Kidney (tissue), 14 donors: ENCODE measurements around the gene MLLT3. TPM values are rescaled to one million over a fixed set of nuclear protein-coding genes. Genes with fewer than 3 reads are reported as not detected.

Source experiments
- DNase-seq, 5 donors: peaks; one replicate each; pipeline ENCODE4 v3.0.0-alpha.2; 2013 to 2020
- FAIRE-seq: peaks from 2 replicates; lab custom pipeline; 2012; peaks lifted over from hg19 to GRCh38; lab: Jason Lieb, UNC
- H3K27ac ChIP-seq, 2 donors: one replicate each; pipeline ENCODE4 v1.7.0; 2013; ENCODE audit warnings: low read depth in 2 of 2, low read length in 2 of 2, inconsistent platforms in 1 of 2
- H3K27me3 ChIP-seq: one replicate; pipeline ENCODE4 v1.7.1; 2013; ENCODE audit warnings: low read length, inconsistent platforms; ENCODE audit not compliant: control insufficient read depth, insufficient read depth
- H3K36me3 ChIP-seq, 3 donors: one replicate each; pipeline versions ENCODE4 v1.7.0 to v1.7.1; 2013; ENCODE audit warnings: low read length in 3 of 3, control low read depth in 1 of 3, inconsistent platforms in 1 of 3; ENCODE audit not compliant: insufficient read depth in 3 of 3, control insufficient read depth in 2 of 3
- H3K4me1 ChIP-seq, 3 donors: one replicate each; pipeline versions ENCODE4 v1.7.0 to v1.7.1; 2013; ENCODE audit warnings: low read length in 3 of 3, inconsistent platforms in 1 of 3, low read depth in 1 of 3; ENCODE audit not compliant: control insufficient read depth in 2 of 3, insufficient read depth in 2 of 3
- H3K4me3 ChIP-seq, 3 donors: one replicate each; pipeline versions ENCODE4 v1.7.0 to v1.8.1; 2013; ENCODE audit warnings: low read length in 3 of 3, control low read depth in 1 of 3, inconsistent platforms in 1 of 3
- H3K9ac ChIP-seq, 3 donors: one replicate each; pipeline versions ENCODE4 v1.7.0 to v1.7.1; 2013; ENCODE audit warnings: low read length in 3 of 3, control low read depth in 1 of 3, inconsistent platforms in 1 of 3
- H3K9me3 ChIP-seq, 3 donors: one replicate each; pipeline versions ENCODE4 v1.7.0 to v1.7.1; 2013; ENCODE audit warnings: low read length in 3 of 3, control low read depth in 1 of 3, inconsistent platforms in 1 of 3; ENCODE audit not compliant: control insufficient read depth in 2 of 3, insufficient read depth in 1 of 3
- CTCF ChIP-seq: IDR thresholded peaks from 3 replicates; pipeline ENCODE4 v1.5.1; 2012; ENCODE audit warnings: mild to moderate bottlenecking, moderate library complexity, borderline replicate concordance; ENCODE audit not compliant: insufficient read depth; ENCODE audit errors: extremely low read depth
- intact Hi-C: fragments of 100-400 bp; cut with DNase I; formaldehyde crosslinking; loops from one replicate; pipeline ENCODE4 v1.11.1; 2022
- polyA plus RNA-seq: library from polyadenylated mRNA; stranded (reverse); fragments of 350-450 nt; fragmentation: Illumina TruSeq; extraction: RNeasy Lipid Tissue Mini Kit (QIAGEN cat#74804); gene quantifications from one replicate; pipeline ENCODE4 v1.2.3, GENCODE V29; 2014; ENCODE audit warnings: low read depth, low replicate concordance; ENCODE audit not compliant: insufficient read depth
- total RNA-seq: library from RNA; stranded (reverse); fragmentation: NEBNext Ultra II Directional; extraction: Animal tissue kit (Norgen Biotek cat#: 25700); gene quantifications from one replicate; pipeline ENCODE4 v1.2.1, GENCODE V29; 2021
- donor health status: control.
- donor health status: control.
- donor health status: control.
- donor health status: control.
- donor health status: control.
- donor health status: DM: yes; HTN: yes; CAD: no.
- donor health status: Normal renal cell carcinoma (clear cell type).

Gene MLLT3
- total and polyA plus RNA-seq, 2 donors from 2014 or later, result 15.8 to 19.7 TPM

GRCh38 chr9:20446248-20446647, 176.1 kb downstream of the MLLT3 start:
- DNase-seq, result no peak
- Histone ChIP-seq H3K36me3 (no peaks in the 10 kb centered on the region), H3K9ac (no peak overlapping the region), H3K27me3 (no peaks in the 10 kb centered on the region), H3K9me3 (no peaks in the 10 kb centered on the region), H3K4me1 (peaks cover 0 to 9% (median 0%) of the 10 kb centered on the region in 3 donors), H3K4me3 (no peak overlapping the region), H3K27ac (no peak overlapping the region)
- FAIRE-seq, result no peak
- no peak for TF ChIP-seq CTCF
- intact Hi-C loops, result no loop called here

GRCh38 chr9:20442461-20443319, 179.6 kb downstream of the MLLT3 start:
- no peak for TF ChIP-seq CTCF
- no peak overlapping the region for H3K4me3 ChIP-seq
- peaks cover 0 to 9% (median 0%) of the 10 kb centered on the region in 3 donors for H3K4me1 ChIP-seq
- DNase-seq (no peak), FAIRE-seq (no peak)
- no peaks in the 10 kb centered on the region for H3K27me3 ChIP-seq
- intact Hi-C loops, result no loop called here
- no peaks in the 10 kb centered on the region for H3K36me3 ChIP-seq
- no peak overlapping the region for H3K9ac ChIP-seq
- no peaks in the 10 kb centered on the region for H3K9me3 ChIP-seq
- H3K27ac ChIP-seq, result no peak overlapping the region

- no peaks in the 10 kb centered on the region for H3K36me3 ChIP-seq
- FAIRE-seq (no peak), DNase-seq (no peak)
- no peaks in the 10 kb centered on the region for H3K27me3 ChIP-seq
- intact Hi-C loops, result no loop called here
- peaks cover 0 to 9% (median 0%) of the 10 kb centered on the region in 3 donors for H3K4me1 ChIP-seq
- H3K9me3 ChIP-seq, result no peaks in the 10 kb centered on the region
- no peak overlapping the region for H3K4me3 ChIP-seq
- no peak for TF ChIP-seq CTCF
- no peak overlapping the region for H3K27ac ChIP-seq
- H3K9ac ChIP-seq, result no peak overlapping the region
Measured at GRCh38 chr9:20441711-20442423, 180.4 kb downstream of the MLLT3 start.
